GM12891 (cell line): Measurements from ENCODE around the gene TAS1R2.

Experiments used
- PAX5 ChIP-seq: IDR thresholded peaks from 2 replicates; pipeline ENCODE4 v1.6.1; 2011; ENCODE audit warnings: low read length, moderate library complexity, mild to moderate bottlenecking; ENCODE audit not compliant: insufficient read depth, severe bottlenecking
- POLR2A ChIP-seq: IDR thresholded peaks from 2 replicates; pipeline ENCODE4 v1.6.1; 2011; ENCODE audit warnings: low read depth, low read length, control low read depth
- POLR2AphosphoS5 ChIP-seq: IDR thresholded peaks from 2 replicates; pipeline ENCODE4 v1.6.1; 2011; ENCODE audit warnings: low read depth, low read length, control low read depth
- POU2F2 ChIP-seq: IDR thresholded peaks from 2 replicates; pipeline ENCODE4 v1.6.1; 2011; ENCODE audit warnings: low read depth, mild to moderate bottlenecking, control low read depth, low read length, moderate library complexity
- SPI1 ChIP-seq: IDR thresholded peaks from 2 replicates; pipeline ENCODE4 v1.6.1; 2011; ENCODE audit warnings: low read depth, low read length, control low read depth
- TAF1 ChIP-seq: IDR thresholded peaks from 2 replicates; pipeline ENCODE4 v1.6.1; 2011; ENCODE audit warnings: low read depth, low read length, control low read depth

DNA sequence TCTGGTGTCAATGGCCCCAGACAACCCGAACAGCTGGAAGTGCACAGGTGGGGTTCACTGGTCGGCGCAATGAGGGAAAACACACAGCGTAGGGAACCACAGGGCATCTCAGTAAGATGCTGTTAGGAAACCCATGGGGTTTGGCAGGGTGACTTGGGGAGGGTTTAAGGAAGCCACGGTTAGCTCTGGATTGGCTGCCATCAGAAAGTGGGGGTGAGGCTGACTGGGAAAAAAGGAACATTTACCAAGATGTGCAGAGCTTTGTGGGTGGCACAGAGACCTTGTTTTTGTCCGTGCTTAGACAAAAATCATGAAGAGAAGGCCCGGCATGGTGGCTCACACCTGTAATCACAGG lies 31.9 kb upstream of the TAS1R2 start:
- TF ChIP-seq SPI1 (no peak), POLR2AphosphoS5 (no peak), TAF1 (no peak), POLR2A (no peak), PAX5 (no peak), POU2F2 (no peak)
